GM10248 (cell line): ENCODE results near the gene LGALS4.
"Not testable (repeated sequence)": the region's sequence is repeated elsewhere in the genome, so short reads cannot be mapped to it uniquely, and the experiment has no call there.

ENCODE experiments used
- CTCF ChIA-PET: fragments of 300-600 bp; sonication (Branson Sonifier 250); formaldehyde crosslinking; extraction: SDS; loops from one replicate; lab custom pipeline; 2021; ENCODE audit warnings: antibody characterized with exemption; lab: Yijun Ruan, JAX
- POLR2A ChIA-PET: fragments of 350-650 bp; sonication (Branson Sonifier 250); formaldehyde crosslinking; extraction: SDS; loops from one replicate; lab custom pipeline; 2020; ENCODE audit warnings: antibody characterized with exemption; lab: Yijun Ruan, JAX
- DNase-seq: peaks from one replicate; pipeline ENCODE4 v3.0.0; 2012; ENCODE audit errors: extremely low spot score
- TF ChIP-seq, protein P1 (sequence below): IDR thresholded peaks from 2 replicates; pipeline ENCODE4 v1.5.1; 2012; ENCODE audit warnings: mild to moderate bottlenecking, low read depth; ENCODE audit errors: extremely low read depth, missing control alignments, control extremely low read depth

Gene LGALS4

DNA sequence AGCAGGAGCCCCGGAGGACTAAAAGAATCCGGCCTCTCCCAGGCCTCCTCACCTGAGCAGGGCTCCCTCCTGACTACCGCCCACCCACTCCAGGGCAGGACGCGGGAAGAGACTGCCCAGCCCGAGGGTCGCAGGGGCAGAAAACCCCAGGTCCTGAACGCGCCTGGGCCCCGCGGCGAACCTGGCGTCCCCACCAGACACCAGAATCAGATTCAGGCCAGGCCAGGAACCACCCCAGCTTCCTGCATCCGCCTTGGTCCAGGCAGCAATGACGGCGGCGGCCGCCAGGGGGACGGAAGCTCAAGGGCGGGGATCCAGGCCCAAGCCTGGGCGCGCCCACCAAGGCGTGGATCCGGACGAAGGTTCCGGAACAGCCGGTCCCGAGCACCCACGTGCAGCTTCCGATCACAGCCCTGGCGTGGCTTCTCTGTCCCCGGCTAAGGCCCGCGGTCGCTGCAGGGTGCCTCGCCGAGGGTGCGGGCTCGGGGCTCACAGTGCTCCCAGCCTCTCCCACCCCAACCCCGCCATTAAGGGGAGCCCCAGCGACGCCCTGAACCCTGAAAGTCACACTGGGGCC, 43.0 kb downstream of the LGALS4 start:
- ChIA-PET CTCF (interaction anchor here (0.7 to 2.3 kb wide), 48 partner anchors 9 to 367 kb away, joined by 3 to 17 read pairs (median 4); partner anchors contain the start of genes ECH1, FAM98C, MRPS12 and NFKBIB), POLR2A (interaction anchor here (0.9 kb wide), 1 partner anchor 62 kb away, joined by 5 read pairs; no protein-coding TSS in a partner anchor)
- TF ChIP-seq, protein P1, sequence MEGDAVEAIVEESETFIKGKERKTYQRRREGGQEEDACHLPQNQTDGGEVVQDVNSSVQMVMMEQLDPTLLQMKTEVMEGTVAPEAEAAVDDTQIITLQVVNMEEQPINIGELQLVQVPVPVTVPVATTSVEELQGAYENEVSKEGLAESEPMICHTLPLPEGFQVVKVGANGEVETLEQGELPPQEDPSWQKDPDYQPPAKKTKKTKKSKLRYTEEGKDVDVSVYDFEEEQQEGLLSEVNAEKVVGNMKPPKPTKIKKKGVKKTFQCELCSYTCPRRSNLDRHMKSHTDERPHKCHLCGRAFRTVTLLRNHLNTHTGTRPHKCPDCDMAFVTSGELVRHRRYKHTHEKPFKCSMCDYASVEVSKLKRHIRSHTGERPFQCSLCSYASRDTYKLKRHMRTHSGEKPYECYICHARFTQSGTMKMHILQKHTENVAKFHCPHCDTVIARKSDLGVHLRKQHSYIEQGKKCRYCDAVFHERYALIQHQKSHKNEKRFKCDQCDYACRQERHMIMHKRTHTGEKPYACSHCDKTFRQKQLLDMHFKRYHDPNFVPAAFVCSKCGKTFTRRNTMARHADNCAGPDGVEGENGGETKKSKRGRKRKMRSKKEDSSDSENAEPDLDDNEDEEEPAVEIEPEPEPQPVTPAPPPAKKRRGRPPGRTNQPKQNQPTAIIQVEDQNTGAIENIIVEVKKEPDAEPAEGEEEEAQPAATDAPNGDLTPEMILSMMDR = peak; percentile 90
- peak; percentile 87 for DNase-seq

- POLR2A ChIA-PET = interaction anchor here (0.5 kb wide), 1 partner anchor 1339 kb away, joined by 3 read pairs; no protein-coding TSS in a partner anchor
- CTCF ChIA-PET = no interaction called here
- TF ChIP-seq, protein P1 = no peak
- no peak for DNase-seq
Measured at GRCh38 chr19:38766276-38767047, 46.3 kb downstream of the LGALS4 start.

DNA sequence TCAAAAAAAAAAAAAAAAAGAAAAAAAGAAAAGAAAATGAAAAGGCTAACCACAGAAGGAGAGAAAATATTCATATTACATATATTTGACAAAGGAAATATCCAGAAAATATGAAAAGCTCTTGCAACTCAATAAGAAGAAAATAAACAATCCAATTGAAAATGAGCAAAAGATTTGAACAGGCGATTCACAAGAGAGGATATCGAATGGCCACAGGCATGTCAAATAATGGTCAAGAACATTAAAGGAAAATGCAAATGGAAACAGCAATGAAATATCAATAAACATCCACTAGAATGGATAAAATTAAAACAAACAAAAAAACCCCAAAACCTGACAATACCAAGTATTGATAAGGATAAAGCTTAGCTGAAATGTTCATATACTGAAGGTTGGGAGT, 47.5 kb downstream of the LGALS4 start:
- TF ChIP-seq, protein P1 = no peak
- ChIA-PET CTCF (no interaction called here), POLR2A (no interaction called here)
- DNase-seq = no peak

DNA sequence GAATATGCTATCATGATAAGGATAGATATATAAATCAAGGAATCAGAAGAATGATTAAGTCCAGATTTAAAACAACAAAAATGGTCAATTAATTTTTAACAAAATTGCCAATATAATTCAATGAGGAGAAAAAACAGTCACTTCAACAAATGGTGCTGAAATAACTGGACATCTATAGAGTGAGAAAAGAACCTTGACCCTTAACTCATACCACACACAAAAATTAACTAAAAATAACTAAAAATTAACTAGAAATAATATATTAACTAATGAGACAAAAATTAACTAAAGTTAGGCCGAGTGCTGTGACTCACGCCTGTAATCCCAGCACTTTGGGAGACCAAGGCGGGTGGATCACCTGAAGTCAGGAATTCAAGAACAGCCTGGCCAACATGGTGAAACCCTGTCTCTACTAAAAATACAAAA, 48.9 kb downstream of the LGALS4 start:
- no peak for DNase-seq
- CTCF ChIA-PET = no interaction called here
- TF ChIP-seq, protein P1 = no peak
- POLR2A ChIA-PET = no interaction called here

DNA sequence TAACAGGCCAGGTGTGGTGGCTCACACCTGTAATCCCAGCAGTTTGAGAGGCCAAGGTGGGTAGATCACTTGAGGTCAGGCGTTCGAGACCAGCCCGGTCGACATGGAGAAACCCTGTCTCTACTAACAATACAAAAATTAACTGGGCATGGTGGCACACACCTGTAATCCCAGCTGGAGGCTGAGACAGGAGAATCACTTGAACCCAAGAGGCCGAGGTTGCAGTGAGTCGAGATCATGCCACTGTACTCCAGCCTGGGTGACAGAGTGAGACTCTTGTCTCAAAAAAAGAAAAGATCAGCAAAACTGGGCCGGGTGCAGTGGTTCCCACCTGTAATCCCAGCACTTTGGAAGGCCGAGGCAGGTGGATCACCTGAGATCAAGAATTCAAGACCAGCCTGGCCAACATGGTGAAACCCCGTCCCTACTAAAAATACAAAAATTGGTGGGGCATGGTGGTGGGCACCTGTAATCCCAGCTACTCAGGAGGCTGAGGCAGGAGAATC, 50.8 kb downstream of the LGALS4 start:
- POLR2A ChIA-PET, DNase-seq: not testable (repeated sequence)
- CTCF ChIA-PET = interaction anchor here (1.3 to 1.5 kb wide), 2 partner anchors 8 to 107 kb away, joined by 3 to 17 read pairs; no protein-coding TSS in a partner anchor

GRCh38 chr19:38760805-38761517, 51.8 kb downstream of the LGALS4 start:
- POLR2A ChIA-PET = not testable (repeated sequence)
- CTCF ChIA-PET = interaction anchor here (1.2 to 1.5 kb wide), 3 partner anchors 9 to 108 kb away, joined by 3 to 17 read pairs (median 3); no protein-coding TSS in a partner anchor

GRCh38 chr19:38759590-38760003, 53.1 kb downstream of the LGALS4 start:
- TF ChIP-seq, protein P1 = no peak

More at GRCh38 chr19:38760805-38761517, 51.8 kb downstream of the LGALS4 start:
- not testable (repeated sequence) for DNase-seq

DNA sequence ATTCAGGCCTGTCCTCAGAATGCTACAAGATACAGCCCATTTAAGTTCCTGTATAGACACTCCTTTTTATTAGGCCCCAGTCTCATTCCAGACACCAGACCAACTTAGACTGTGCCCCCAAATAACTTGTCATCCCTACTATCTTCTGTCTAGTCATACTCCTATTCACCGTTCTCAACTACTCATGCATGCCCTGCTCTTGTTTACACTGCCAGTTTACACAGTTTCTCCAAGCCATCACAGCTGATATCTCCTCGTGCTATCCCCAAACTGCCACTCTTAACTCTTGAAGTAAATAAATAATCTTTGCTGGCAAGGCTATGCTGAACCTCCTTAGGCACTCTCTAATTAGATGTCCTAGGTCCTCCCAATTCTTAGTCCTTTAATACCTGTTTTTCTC, 58.5 kb downstream of the LGALS4 start:
- CTCF ChIA-PET = interaction anchor here (2.1 kb wide), 1 partner anchor 15 kb away, joined by 4 read pairs; no protein-coding TSS in a partner anchor
- POLR2A ChIA-PET, DNase-seq: not testable (repeated sequence)

More at GRCh38 chr19:38759590-38760003, 53.1 kb downstream of the LGALS4 start:
- DNase-seq = no peak
- ChIA-PET CTCF (no interaction called here), POLR2A (no interaction called here)

GRCh38 chr19:38753783-38754182, 59.0 kb downstream of the LGALS4 start:
- DNase-seq, POLR2A ChIA-PET: not testable (repeated sequence)
- CTCF ChIA-PET = interaction anchor here (2.1 kb wide), 1 partner anchor 16 kb away, joined by 4 read pairs; no protein-coding TSS in a partner anchor
